Measurements from ENCODE around the gene PRKCE.

PRKCE gene

GRCh38 chr2:46145840-46146239 lies 494.4 kb downstream of the PRKCE start:
- no peak for TF ChIP-seq CTCF (IDR thresholded peaks at IDR 0.05; ENCODE audit: low read depth, low read length, missing control alignments)
- H3K4me3 ChIP-seq (ENCODE audit: low read depth, low read length), result no peak overlapping the region
- DNase-seq (ENCODE audit: low read depth), result no peak

GRCh38 chr2:46146866-46147502 lies 495.5 kb downstream of the PRKCE start:
- no peak overlapping the region for H3K4me3 ChIP-seq (ENCODE audit: low read depth, low read length)

GRCh38 chr2:46147626-46148368 lies 496.3 kb downstream of the PRKCE start:
- TF ChIP-seq CTCF (IDR thresholded peaks at IDR 0.05; ENCODE audit: low read depth, low read length, missing control alignments), result no peak
- DNase-seq (ENCODE audit: low read depth), result no peak
- no peak overlapping the region for H3K4me3 ChIP-seq (ENCODE audit: low read depth, low read length)

More at GRCh38 chr2:46146866-46147502, 495.5 kb downstream of the PRKCE start:
- TF ChIP-seq CTCF (IDR thresholded peaks at IDR 0.05; ENCODE audit: low read depth, low read length, missing control alignments), result no peak
- no peak for DNase-seq (ENCODE audit: low read depth)

GRCh38 chr2:46148369-46148736 lies 496.9 kb downstream of the PRKCE start:
- TF ChIP-seq CTCF (IDR thresholded peaks at IDR 0.05; ENCODE audit: low read depth, low read length, missing control alignments), result no peak
- DNase-seq (ENCODE audit: low read depth), result no peak
- H3K4me3 ChIP-seq (ENCODE audit: low read depth, low read length), result no peak overlapping the region

GRCh38 chr2:46150445-46150955 lies 499.0 kb downstream of the PRKCE start:
- no peak overlapping the region for H3K4me3 ChIP-seq (ENCODE audit: low read depth, low read length)
- TF ChIP-seq CTCF (IDR thresholded peaks at IDR 0.05; ENCODE audit: low read depth, low read length, missing control alignments), result no peak
- no peak for DNase-seq (ENCODE audit: low read depth)

GRCh38 chr2:46151577-46151976 lies 500.1 kb downstream of the PRKCE start:
- no peak overlapping the region for H3K4me3 ChIP-seq (ENCODE audit: low read depth, low read length)
- DNase-seq (ENCODE audit: low read depth), result no peak
- TF ChIP-seq CTCF (IDR thresholded peaks at IDR 0.05; ENCODE audit: low read depth, low read length, missing control alignments), result no peak
